PC-9 (cell line): ENCODE results near the gene PARK7.

Experiments
- EZH2 ChIP-seq: fragments of 200-600 bp; sonication (generic); IDR thresholded peaks from 2 replicates; pipeline ENCODE4 v1.8.0; 2017; ENCODE audit warnings: antibody characterized with exemption, low read depth
- TF ChIP-seq, protein P1 (sequence below): fragments of 200-600 bp; sonication (generic); conservative IDR thresholded peaks from 2 replicates; pipeline ENCODE4 v1.6.1; 2017; ENCODE audit warnings: mixed run types, antibody characterized with exemption, mild to moderate bottlenecking, moderate library complexity

GRCh38 chr1:7954683-7955082, 6.8 kb upstream of the PARK7 start:
- TF ChIP-seq, protein P1, sequence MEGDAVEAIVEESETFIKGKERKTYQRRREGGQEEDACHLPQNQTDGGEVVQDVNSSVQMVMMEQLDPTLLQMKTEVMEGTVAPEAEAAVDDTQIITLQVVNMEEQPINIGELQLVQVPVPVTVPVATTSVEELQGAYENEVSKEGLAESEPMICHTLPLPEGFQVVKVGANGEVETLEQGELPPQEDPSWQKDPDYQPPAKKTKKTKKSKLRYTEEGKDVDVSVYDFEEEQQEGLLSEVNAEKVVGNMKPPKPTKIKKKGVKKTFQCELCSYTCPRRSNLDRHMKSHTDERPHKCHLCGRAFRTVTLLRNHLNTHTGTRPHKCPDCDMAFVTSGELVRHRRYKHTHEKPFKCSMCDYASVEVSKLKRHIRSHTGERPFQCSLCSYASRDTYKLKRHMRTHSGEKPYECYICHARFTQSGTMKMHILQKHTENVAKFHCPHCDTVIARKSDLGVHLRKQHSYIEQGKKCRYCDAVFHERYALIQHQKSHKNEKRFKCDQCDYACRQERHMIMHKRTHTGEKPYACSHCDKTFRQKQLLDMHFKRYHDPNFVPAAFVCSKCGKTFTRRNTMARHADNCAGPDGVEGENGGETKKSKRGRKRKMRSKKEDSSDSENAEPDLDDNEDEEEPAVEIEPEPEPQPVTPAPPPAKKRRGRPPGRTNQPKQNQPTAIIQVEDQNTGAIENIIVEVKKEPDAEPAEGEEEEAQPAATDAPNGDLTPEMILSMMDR: no peak
- TF ChIP-seq EZH2: no peak
